Chondrocyte (in vitro differentiated cells): ENCODE data around the gene FOSB. TPM values are rescaled to one million over a fixed set of nuclear protein-coding genes. Genes with fewer than 3 reads are reported as not detected.

Experiments
- DNase-seq: peaks from one replicate; pipeline ENCODE4 v3.0.0; 2021; ENCODE audit warnings: mixed read lengths, low spot score
- H3K27ac Mint-ChIP-seq: one replicate; pipeline ENCODE4 v1.8.0; 2021; ENCODE audit warnings: mild to moderate bottlenecking, moderate library complexity, mixed read lengths; ENCODE audit not compliant: unreplicated experiment
- H3K27me3 Mint-ChIP-seq: 2 replicates; pipeline ENCODE4 v1.8.0; 2021; ENCODE audit warnings: low read depth, mixed read lengths
- H3K36me3 Mint-ChIP-seq: 2 replicates; pipeline ENCODE4 v1.8.0; 2021; ENCODE audit warnings: low read depth, mixed read lengths
- H3K4me1 Mint-ChIP-seq: 2 replicates; pipeline ENCODE4 v1.8.0; 2021; ENCODE audit warnings: low read depth, mild to moderate bottlenecking, mixed read lengths
- H3K4me3 Mint-ChIP-seq: one replicate; pipeline ENCODE4 v1.8.0; 2021; ENCODE audit warnings: mild to moderate bottlenecking, moderate library complexity, mixed read lengths; ENCODE audit not compliant: unreplicated experiment
- H3K9me3 Mint-ChIP-seq: 2 replicates; pipeline ENCODE4 v1.8.0; 2021; ENCODE audit warnings: low read depth, mixed read lengths
- CTCF ChIP-seq: fragments of 200-600 bp; sonication (generic); IDR thresholded peaks from 2 replicates; pipeline ENCODE4 v1.5.0; 2021; ENCODE audit warnings: antibody characterized with exemption, mild to moderate bottlenecking, moderate library complexity
- total RNA-seq: library from RNA; stranded (reverse); gene quantifications from 3 replicates; pipeline ENCODE4 v1.2.1, GENCODE V29; 2021

FOSB gene
- total RNA-seq, 1 donor from 2014 or later = 43.8 TPM

DNA sequence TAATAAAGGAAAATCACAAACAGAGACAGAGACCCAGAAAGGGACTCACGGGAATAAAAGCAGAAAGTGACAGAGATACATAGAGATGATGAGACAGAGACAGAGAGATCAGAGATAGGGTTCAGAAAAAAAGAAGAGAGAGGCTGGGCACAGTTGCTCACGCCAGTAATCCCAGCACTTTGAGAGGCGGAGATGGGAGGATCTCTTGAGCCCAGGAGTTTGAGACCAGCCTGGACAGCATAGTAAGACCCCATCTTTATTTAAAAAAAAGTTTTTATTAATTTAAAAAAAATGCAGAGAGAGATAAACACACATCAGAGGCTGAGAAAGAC, 19.4 kb upstream of the FOSB start:
- H3K36me3 Mint-ChIP-seq = no peaks in the 10 kb centered on the region
- TF ChIP-seq CTCF = no peak
- H3K9me3 Mint-ChIP-seq = no peaks in the 10 kb centered on the region
- peaks cover 40% of the 10 kb centered on the region for H3K4me1 Mint-ChIP-seq
- H3K27ac Mint-ChIP-seq = peak overlapping the region; percentile 47
- no peaks in the 10 kb centered on the region for H3K27me3 Mint-ChIP-seq
- no peak for DNase-seq
- no peak overlapping the region for H3K4me3 Mint-ChIP-seq

- peaks cover 41% of the 10 kb centered on the region for H3K4me1 Mint-ChIP-seq
- no peaks in the 10 kb centered on the region for H3K27me3 Mint-ChIP-seq
- H3K4me3 Mint-ChIP-seq = no peak overlapping the region
- H3K9me3 Mint-ChIP-seq = no peaks in the 10 kb centered on the region
- peak overlapping the region; percentile 27 for H3K27ac Mint-ChIP-seq
- H3K36me3 Mint-ChIP-seq = no peaks in the 10 kb centered on the region
- DNase-seq = no peak
- TF ChIP-seq CTCF = no peak
Measured at GRCh38 chr19:45448887-45449299, 18.9 kb upstream of the FOSB start.

DNA sequence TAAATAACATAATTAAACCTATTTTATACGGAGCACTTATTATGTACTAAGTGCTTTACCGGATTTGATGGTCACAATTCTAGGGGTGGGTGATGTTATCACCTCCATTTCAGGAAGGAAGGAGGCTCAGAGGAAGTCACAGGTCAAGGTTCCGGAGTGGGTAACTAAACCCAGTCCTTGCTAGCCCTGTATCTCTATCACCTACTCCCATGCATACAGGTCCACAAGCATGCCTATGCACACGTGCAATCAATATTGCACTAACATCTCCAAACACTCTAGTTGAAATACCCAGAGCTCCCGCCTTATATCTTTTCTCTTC, 17.8 kb upstream of the FOSB start:
- Mint-ChIP-seq H3K4me3 (peak overlapping the region; percentile 94), H3K4me1 (peaks cover 42% of the 10 kb centered on the region)

GRCh38 chr19:45451131-45451849, 16.5 kb upstream of the FOSB start:
- Mint-ChIP-seq H3K4me1 (peaks cover 55% of the 10 kb centered on the region), H3K27me3 (no peaks in the 10 kb centered on the region), H3K9me3 (no peaks in the 10 kb centered on the region), H3K4me3 (peak overlapping the region; percentile 75), H3K36me3 (no peaks in the 10 kb centered on the region), H3K27ac (peak overlapping the region; percentile 97)
- no peak for TF ChIP-seq CTCF
- no peak for DNase-seq

More for the DNA sequence above, 17.8 kb upstream of the FOSB start:
- no peaks in the 10 kb centered on the region for H3K36me3 Mint-ChIP-seq
- no peak for DNase-seq
- peak overlapping the region; percentile 100 for H3K27ac Mint-ChIP-seq
- no peaks in the 10 kb centered on the region for H3K9me3 Mint-ChIP-seq
- TF ChIP-seq CTCF = no peak
- no peaks in the 10 kb centered on the region for H3K27me3 Mint-ChIP-seq

GRCh38 chr19:45451850-45452387, 15.9 kb upstream of the FOSB start:
- peak overlapping the region; percentile 75 for H3K4me3 Mint-ChIP-seq
- no peaks in the 10 kb centered on the region for H3K36me3 Mint-ChIP-seq
- peaks cover 58% of the 10 kb centered on the region for H3K4me1 Mint-ChIP-seq
- no peaks in the 10 kb centered on the region for H3K9me3 Mint-ChIP-seq
- H3K27me3 Mint-ChIP-seq = no peaks in the 10 kb centered on the region
- H3K27ac Mint-ChIP-seq = peak overlapping the region; percentile 97
- no peak for DNase-seq
- TF ChIP-seq CTCF = no peak
